Measurements from ENCODE around the gene ZFAND3.

DNA sequence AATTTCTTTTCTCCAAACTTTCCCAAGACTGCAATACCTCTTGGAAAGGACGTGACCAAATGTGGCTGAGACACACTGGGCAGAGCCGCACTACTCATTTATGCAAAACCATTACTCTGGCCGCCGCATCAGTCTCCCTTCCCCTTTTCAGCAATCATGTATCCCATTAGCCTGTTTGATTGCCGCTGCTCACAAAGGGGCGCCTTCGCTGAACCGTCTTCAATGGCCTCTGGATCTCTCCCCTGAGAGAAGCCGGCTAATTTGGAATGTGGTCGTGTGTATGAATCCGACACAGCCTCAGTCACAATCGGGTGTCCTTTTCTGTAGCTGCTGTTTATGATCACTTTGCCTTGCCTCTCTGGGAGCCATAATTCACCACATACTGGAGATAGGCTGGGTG, 361.1 kb downstream of the ZFAND3 start:
- TF ChIP-seq, protein P1, sequence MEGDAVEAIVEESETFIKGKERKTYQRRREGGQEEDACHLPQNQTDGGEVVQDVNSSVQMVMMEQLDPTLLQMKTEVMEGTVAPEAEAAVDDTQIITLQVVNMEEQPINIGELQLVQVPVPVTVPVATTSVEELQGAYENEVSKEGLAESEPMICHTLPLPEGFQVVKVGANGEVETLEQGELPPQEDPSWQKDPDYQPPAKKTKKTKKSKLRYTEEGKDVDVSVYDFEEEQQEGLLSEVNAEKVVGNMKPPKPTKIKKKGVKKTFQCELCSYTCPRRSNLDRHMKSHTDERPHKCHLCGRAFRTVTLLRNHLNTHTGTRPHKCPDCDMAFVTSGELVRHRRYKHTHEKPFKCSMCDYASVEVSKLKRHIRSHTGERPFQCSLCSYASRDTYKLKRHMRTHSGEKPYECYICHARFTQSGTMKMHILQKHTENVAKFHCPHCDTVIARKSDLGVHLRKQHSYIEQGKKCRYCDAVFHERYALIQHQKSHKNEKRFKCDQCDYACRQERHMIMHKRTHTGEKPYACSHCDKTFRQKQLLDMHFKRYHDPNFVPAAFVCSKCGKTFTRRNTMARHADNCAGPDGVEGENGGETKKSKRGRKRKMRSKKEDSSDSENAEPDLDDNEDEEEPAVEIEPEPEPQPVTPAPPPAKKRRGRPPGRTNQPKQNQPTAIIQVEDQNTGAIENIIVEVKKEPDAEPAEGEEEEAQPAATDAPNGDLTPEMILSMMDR (IDR thresholded peaks at IDR 0.05 in 2 of 3, conservative IDR thresholded peaks at IDR 0.05 in 1 of 3; ENCODE audit: control insufficient read depth in 2 of 3, extremely low read depth in 1 of 3, insufficient read depth in 1 of 3, low read depth in 3 of 3, low read length in 3 of 3), result no peak
- TF ChIP-seq ZNF24 (IDR thresholded peaks at IDR 0.05) (no peak), PAX8 (IDR thresholded peaks at IDR 0.05) (no peak), POLR2AphosphoS5 (IDR thresholded peaks at IDR 0.05; ENCODE audit: low read length) (no peak), NFYB (IDR thresholded peaks at IDR 0.05; ENCODE audit: insufficient read depth, low read depth, low read length) (no peak), EP300 (IDR thresholded peaks at IDR 0.05; ENCODE audit: borderline replicate concordance in 1 of 2, control insufficient read depth in 1 of 2, low read depth in 2 of 2, low read length in 2 of 2) (no peak), ESRRA (IDR thresholded peaks at IDR 0.05; ENCODE audit: low read length) (no peak), ZNF274 (IDR thresholded peaks at IDR 0.05; ENCODE audit: insufficient read depth, insufficient read length) (no peak), ZNF207 (IDR thresholded peaks at IDR 0.05; ENCODE audit: borderline replicate concordance) (no peak), RELA (IDR thresholded peaks at IDR 0.05; ENCODE audit: borderline replicate concordance, partially characterized antibody) (no peak)
- TF ChIP-seq, protein P2, sequence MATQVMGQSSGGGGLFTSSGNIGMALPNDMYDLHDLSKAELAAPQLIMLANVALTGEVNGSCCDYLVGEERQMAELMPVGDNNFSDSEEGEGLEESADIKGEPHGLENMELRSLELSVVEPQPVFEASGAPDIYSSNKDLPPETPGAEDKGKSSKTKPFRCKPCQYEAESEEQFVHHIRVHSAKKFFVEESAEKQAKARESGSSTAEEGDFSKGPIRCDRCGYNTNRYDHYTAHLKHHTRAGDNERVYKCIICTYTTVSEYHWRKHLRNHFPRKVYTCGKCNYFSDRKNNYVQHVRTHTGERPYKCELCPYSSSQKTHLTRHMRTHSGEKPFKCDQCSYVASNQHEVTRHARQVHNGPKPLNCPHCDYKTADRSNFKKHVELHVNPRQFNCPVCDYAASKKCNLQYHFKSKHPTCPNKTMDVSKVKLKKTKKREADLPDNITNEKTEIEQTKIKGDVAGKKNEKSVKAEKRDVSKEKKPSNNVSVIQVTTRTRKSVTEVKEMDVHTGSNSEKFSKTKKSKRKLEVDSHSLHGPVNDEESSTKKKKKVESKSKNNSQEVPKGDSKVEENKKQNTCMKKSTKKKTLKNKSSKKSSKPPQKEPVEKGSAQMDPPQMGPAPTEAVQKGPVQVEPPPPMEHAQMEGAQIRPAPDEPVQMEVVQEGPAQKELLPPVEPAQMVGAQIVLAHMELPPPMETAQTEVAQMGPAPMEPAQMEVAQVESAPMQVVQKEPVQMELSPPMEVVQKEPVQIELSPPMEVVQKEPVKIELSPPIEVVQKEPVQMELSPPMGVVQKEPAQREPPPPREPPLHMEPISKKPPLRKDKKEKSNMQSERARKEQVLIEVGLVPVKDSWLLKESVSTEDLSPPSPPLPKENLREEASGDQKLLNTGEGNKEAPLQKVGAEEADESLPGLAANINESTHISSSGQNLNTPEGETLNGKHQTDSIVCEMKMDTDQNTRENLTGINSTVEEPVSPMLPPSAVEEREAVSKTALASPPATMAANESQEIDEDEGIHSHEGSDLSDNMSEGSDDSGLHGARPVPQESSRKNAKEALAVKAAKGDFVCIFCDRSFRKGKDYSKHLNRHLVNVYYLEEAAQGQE (IDR thresholded peaks at IDR 0.05; ENCODE audit: low read depth, low read length), result no peak
- TF ChIP-seq, protein P3, sequence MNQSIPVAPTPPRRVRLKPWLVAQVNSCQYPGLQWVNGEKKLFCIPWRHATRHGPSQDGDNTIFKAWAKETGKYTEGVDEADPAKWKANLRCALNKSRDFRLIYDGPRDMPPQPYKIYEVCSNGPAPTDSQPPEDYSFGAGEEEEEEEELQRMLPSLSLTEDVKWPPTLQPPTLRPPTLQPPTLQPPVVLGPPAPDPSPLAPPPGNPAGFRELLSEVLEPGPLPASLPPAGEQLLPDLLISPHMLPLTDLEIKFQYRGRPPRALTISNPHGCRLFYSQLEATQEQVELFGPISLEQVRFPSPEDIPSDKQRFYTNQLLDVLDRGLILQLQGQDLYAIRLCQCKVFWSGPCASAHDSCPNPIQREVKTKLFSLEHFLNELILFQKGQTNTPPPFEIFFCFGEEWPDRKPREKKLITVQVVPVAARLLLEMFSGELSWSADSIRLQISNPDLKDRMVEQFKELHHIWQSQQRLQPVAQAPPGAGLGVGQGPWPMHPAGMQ (IDR thresholded peaks at IDR 0.05; ENCODE audit: borderline replicate concordance), result no peak
